GM21723 (cell line): ENCODE results near the gene TUBB4B.
"Not testable (repeated sequence)": the region's sequence is repeated elsewhere in the genome, so short reads cannot be mapped to it uniquely, and the experiment has no call there.

Source experiments
- ATAC-seq: cut with Tn5 transposase; IDR thresholded peaks from one replicate; pipeline ENCODE4 v1.9.1; 2021; ENCODE audit warnings: mild to moderate bottlenecking, moderate library complexity; ENCODE audit not compliant: unreplicated experiment

Gene TUBB4B

GRCh38 chr9:137236238-137236935 lies 4.7 kb upstream of the TUBB4B start:
- ATAC-seq = no peak

DNA sequence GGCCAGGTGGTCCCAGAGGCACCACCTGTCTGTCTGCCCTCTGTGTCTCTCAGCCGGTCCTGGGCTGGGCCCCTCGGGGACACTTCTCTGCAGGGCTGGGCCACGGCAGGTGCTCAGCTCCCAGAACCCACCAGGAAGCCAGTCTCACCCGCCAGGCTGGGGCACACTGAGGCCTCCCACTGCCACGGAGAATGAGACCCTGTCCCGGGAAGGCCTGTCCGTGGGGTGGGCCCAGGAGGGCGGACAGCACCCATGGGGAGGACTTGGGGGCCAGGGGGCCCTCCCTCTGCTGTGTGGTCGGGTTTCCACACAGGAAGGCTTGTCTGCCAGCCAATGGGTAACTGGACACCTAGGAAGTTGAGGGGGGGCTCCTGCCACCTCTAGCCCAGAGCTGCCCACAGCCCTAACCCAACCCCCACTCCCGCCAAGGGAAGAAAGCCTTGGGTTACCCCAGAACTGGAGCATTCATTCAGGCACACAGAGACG lies 4.1 kb upstream of the TUBB4B start:
- no peak for ATAC-seq

DNA sequence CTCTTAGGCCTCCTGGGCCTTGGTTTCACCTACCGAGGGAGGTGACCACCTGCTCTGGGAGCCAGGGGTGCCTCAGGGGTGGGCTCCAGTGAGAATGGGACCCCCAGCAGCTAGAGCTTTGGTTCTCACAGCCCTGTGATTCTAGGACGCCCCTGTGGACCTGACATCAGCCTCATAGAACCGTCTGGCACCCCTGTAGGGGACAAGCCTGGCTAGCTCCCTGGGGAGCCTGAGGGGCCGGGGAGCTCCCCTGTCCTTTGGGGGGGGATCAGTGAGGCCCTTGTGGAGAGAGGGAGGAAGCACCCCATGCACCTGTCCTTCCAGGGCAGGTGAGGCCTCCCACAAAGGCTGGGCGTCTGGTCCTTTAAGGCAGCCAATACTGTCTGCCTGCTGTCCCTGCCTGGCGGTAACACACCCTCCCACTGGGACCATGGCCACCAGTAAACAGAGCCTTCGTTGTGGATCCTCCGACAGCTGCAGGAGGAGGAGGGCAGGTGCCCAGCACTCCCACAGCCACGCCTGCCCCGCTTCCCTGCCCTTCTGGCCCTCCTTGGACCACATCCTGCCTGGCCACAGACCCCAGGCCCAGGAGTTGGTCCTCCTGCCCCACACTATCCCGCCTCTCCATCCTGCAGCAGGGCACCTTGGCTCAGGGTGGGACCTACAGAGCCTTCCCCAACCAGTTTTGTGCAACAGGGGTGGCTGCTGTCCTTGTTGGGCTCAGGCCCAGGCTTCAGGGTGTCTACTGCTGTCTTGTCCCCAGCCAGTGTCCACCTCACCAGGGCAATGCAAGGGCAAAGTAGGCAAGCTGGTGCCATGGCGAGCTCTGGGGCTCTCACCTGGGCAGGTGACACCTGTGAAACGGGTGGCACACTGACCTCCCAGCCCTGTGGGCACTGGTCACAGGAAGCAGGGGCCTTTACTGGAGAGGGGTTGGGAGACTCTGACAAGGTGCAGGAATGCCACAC lies 3.0 kb upstream of the TUBB4B start:
- ATAC-seq = no peak

DNA sequence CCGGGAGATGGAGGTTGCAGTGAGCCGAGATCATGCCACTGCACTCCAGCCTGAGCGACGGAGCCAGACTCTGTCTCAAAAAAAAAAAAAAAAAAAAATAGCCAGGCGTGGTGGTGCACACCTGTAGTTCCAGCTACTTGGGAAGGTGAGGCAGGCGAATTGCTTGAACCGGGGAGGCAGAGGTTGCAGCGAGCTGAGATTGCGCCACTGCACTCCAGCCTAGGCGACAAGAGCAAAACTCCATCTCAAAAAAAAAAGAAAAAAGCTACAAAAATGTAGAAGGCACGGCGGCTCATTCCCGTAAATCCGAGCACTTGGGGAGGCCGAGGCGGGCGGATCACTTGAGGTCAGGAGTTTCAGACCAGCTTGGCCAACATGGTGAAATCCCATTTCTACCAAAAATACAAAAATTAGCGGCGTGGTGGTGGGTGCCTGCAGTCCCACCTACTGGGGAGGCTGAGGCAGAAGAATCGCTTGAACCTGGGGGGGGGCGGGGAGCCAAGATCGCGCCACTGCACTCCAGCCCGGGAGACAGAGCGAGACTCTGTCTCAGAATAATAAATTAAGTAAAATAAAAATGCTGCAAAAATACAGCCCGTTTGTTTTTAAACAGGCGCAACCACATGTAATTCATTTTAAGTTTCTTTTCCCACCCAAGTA lies 1.4 kb upstream of the TUBB4B start:
- ATAC-seq = not testable (repeated sequence)

GRCh38 chr9:137240318-137240840 lies 708 bp upstream of the TUBB4B start:
- peak; percentile 22 for ATAC-seq

DNA sequence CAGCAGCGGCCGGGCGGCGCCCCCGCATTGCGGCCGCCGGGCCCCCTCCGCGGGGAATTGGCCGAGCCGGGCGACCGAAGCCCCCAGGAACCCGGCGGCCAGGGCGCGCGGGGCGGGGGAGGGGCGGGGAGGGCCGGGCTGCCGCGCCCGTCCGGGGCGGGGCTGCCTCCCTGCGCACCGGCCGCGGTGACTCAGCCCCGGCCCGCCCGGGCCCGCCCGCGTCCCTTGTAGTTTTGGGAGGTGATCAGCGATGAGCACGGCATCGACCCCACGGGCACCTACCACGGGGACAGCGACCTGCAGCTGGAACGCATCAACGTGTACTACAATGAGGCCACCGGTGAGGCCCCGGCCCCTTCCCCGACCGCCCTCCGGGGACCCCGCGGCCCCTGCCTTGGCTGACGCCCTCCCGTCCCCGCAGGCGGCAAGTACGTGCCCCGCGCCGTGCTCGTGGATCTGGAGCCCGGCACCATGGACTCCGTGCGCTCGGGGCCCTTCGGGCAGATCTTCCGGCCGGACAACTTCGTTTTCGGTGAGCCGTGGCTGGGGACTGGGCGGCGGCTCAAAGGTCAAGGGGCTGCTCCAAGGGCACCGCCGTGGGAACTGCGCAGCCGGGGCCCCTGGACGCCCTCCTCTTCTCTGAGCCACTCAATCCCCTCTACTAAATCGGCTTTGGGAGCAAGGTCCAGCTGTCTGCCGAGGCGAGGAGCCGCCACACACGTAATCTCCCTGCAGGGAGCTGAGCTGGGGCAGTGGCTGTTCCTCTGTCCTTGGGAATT lies 592 bp downstream of the TUBB4B start:
- peak; percentile 11 for ATAC-seq

DNA sequence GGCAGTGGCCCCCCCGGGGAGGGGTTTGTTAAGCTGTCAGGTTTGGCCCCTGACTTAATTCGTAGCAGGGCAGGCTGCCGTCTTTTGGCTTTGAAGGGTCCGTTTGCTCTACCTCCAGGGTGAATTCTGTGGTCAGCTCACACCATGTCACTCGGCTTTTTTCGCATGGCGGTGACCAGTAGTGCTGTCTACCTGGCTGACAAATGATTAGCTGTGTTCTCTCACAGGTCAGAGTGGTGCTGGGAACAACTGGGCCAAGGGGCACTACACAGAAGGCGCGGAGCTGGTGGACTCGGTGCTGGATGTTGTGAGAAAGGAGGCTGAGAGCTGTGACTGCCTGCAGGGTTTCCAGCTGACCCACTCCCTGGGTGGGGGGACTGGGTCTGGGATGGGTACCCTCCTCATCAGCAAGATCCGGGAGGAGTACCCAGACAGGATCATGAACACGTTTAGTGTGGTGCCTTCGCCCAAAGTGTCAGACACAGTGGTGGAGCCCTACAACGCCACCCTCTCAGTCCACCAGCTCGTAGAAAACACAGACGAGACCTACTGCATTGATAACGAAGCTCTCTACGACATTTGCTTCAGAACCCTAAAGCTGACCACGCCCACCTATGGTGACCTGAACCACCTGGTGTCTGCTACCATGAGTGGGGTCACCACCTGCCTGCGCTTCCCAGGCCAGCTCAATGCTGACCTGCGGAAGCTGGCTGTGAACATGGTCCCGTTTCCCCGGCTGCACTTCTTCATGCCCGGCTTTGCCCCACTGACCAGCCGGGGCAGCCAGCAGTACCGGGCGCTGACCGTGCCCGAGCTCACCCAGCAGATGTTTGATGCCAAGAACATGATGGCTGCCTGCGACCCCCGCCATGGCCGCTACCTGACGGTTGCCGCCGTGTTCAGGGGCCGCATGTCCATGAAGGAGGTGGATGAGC lies 1.4 kb downstream of the TUBB4B start:
- ATAC-seq = no peak

DNA sequence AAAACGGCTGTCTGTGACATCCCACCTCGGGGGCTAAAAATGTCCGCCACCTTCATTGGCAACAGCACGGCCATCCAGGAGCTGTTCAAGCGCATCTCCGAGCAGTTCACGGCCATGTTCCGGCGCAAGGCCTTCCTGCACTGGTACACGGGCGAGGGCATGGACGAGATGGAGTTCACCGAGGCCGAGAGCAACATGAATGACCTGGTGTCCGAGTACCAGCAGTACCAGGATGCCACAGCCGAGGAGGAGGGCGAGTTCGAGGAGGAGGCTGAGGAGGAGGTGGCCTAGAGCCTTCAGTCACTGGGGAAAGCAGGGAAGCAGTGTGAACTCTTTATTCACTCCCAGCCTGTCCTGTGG lies 2.2 kb downstream of the TUBB4B start:
- not testable (repeated sequence) for ATAC-seq

GRCh38 chr9:137243626-137244485 lies 2.8 kb downstream of the TUBB4B start:
- no peak for ATAC-seq

GRCh38 chr9:137244486-137245449 lies 3.7 kb downstream of the TUBB4B start:
- ATAC-seq = no peak

DNA sequence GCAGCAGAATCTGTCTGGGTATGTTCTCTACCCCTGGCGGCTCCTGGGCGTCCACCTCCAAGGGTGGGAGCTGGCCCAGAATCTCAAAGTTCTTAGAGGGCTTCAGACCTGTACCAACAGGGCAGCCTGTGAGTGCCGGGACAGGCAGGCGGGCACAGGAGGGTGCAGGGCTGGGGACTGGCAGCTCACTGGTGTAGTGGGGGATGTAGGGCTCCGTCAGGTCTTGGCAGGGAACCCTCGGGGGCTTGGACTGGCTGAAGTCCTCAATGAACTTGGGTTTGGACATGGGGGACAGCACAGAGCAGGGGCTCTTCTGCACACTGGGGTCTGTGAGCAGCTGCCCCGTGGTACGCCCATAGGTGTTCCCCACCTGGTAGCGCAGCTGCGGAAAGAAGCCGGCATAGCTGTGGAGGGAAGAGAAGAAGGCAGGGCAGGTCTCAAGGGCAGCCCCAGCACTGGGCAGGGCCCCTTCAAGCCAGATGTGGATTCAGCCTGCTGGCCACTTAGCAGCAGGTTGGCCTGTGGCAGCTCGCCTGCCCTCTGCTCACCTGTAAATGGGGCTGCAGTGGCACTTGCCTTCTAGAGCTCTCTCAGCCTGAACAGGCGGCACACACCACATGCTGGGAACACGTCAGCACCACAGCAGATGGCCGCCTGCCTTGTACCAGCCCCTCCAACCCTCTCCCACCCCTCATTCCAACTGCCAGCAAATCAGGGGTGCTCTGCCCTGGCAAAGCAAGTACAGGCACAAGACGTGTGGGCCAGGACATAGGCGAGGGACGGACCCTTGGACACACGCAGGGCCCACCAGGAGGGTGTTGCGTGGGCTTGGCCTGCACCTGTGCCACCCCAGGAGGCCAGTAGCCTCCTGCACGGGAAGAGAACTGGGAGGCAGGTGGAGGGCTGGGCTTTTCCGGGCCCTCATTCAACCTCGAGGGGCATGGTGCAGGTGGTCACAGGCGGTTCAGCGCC lies 4.6 kb downstream of the TUBB4B start:
- no peak for ATAC-seq

GRCh38 chr9:137247135-137247915 lies 6.2 kb downstream of the TUBB4B start:
- no peak for ATAC-seq

GRCh38 chr9:137247916-137248175 lies 6.8 kb downstream of the TUBB4B start:
- ATAC-seq = no peak

- ATAC-seq = no peak
These were observed 9.5 kb downstream of the TUBB4B start for GRCh38 chr9:137250329-137251193.

GRCh38 chr9:137251194-137251461 lies 10.0 kb downstream of the TUBB4B start, which contains the start of gene STPG3:
TSS of gene STPG3 (plus strand) at chr9:137251286. CDS start at chr9:137251287, 1 bp downstream.
- no peak for ATAC-seq
